HUES6 (cell line): ENCODE results near the gene SAMD11.
"Not testable (repeated sequence)": the region's sequence is repeated elsewhere in the genome, so short reads cannot be mapped to it uniquely, and the experiment has no call there.

ENCODE experiments used
- H3K27ac ChIP-seq: 2 replicates; pipeline ENCODE4 v1.7.0; 2013; ENCODE audit warnings: low read depth, mild to moderate bottlenecking, low read length, inconsistent platforms
- H3K27me3 ChIP-seq: 2 replicates; pipeline ENCODE4 v1.6.1; 2013; ENCODE audit warnings: low read length; ENCODE audit not compliant: control insufficient read depth, insufficient read depth
- H3K36me3 ChIP-seq: 2 replicates; pipeline ENCODE4 v1.6.1; 2013; ENCODE audit warnings: low read length; ENCODE audit not compliant: control insufficient read depth, insufficient read depth
- H3K4me1 ChIP-seq: 2 replicates; pipeline ENCODE4 v1.6.1; 2013; ENCODE audit warnings: low read length; ENCODE audit not compliant: control insufficient read depth, insufficient read depth
- H3K4me3 ChIP-seq: 2 replicates; pipeline ENCODE4 v1.5.1; 2013; ENCODE audit warnings: low read depth, low read length
- H3K9ac ChIP-seq: one replicate; pipeline ENCODE4 v1.6.1; 2013; ENCODE audit warnings: mild to moderate bottlenecking, low read length
- H3K9me3 ChIP-seq: 2 replicates; pipeline ENCODE4 v1.6.1; 2013; ENCODE audit warnings: low read depth, low read length; ENCODE audit not compliant: control insufficient read depth, insufficient read depth

SAMD11 gene

GRCh38 chr1:984476-984814, 60.7 kb downstream of the SAMD11 start:
- Histone ChIP-seq H3K36me3 (no peaks in the 10 kb centered on the region), H3K9me3 (no peaks in the 10 kb centered on the region), H3K9ac (no peak overlapping the region), H3K4me3 (no peak overlapping the region), H3K27ac (no peak overlapping the region), H3K27me3 (peaks cover 76% of the 10 kb centered on the region), H3K4me1 (no peaks in the 10 kb centered on the region)

- Histone ChIP-seq H3K9ac (no peak overlapping the region), H3K4me1 (no peaks in the 10 kb centered on the region), H3K36me3 (no peaks in the 10 kb centered on the region), H3K27me3 (peaks cover 74% of the 10 kb centered on the region), H3K9me3 (no peaks in the 10 kb centered on the region), H3K4me3 (no peak overlapping the region), H3K27ac (no peak overlapping the region)
Observed at GRCh38 chr1:985126-985525, 61.4 kb downstream of the SAMD11 start.

- not testable (repeated sequence) for H3K27ac ChIP-seq, H3K4me1 ChIP-seq, H3K9me3 ChIP-seq, H3K9ac ChIP-seq, H3K4me3 ChIP-seq, H3K36me3 ChIP-seq
- peaks cover 69% of the 10 kb centered on the region for H3K27me3 ChIP-seq
Observed at GRCh38 chr1:988061-988460, 64.3 kb downstream of the SAMD11 start.

GRCh38 chr1:991275-991674, 67.6 kb downstream of the SAMD11 start:
- peaks cover 75% of the 10 kb centered on the region for H3K27me3 ChIP-seq

DNA sequence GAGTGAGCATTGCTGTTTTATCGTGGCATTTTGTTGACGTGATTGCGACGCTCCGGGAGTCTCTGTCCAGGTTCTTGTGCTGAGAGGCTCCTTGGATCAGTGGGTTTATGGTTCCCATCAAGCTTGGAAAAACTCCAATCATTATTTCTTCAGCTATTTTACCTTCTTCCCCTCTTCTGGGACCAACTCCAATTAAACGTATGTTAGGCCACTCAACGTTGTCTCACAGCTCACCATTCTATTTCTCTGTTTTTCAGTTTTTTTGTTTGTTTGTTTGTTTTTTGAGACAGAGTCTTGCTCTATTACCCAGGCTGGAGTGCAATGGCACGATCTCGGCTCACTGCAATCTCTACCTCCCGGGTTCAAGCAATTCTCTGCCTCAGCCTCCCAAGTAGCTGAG, 68.2 kb downstream of the SAMD11 start:
- Histone ChIP-seq H3K9ac (no peak overlapping the region), H3K9me3 (peaks cover 9% of the 10 kb centered on the region), H3K27ac (no peak overlapping the region), H3K4me3 (no peak overlapping the region), H3K36me3 (no peaks in the 10 kb centered on the region), H3K4me1 (peaks cover 4% of the 10 kb centered on the region; the same call in 1 of the 2 replicates), H3K27me3 (peaks cover 75% of the 10 kb centered on the region)

More at GRCh38 chr1:991275-991674, 67.6 kb downstream of the SAMD11 start:
- not testable (repeated sequence) for H3K27ac ChIP-seq, H3K4me3 ChIP-seq, H3K4me1 ChIP-seq, H3K9me3 ChIP-seq, H3K9ac ChIP-seq, H3K36me3 ChIP-seq

GRCh38 chr1:992362-992761, 68.6 kb downstream of the SAMD11 start:
- H3K27ac ChIP-seq = no peak overlapping the region
- no peaks in the 10 kb centered on the region for H3K36me3 ChIP-seq
- H3K4me3 ChIP-seq = no peak overlapping the region
- H3K9me3 ChIP-seq = peaks cover 9% of the 10 kb centered on the region
- H3K4me1 ChIP-seq = peaks cover 8% of the 10 kb centered on the region; the same call in 1 of the 2 replicates
- H3K27me3 ChIP-seq = peaks cover 79% of the 10 kb centered on the region
- H3K9ac ChIP-seq = no peak overlapping the region

- peaks cover 9% of the 10 kb centered on the region for H3K9me3 ChIP-seq
- H3K36me3 ChIP-seq = no peaks in the 10 kb centered on the region
- H3K27ac ChIP-seq = no peak overlapping the region
- no peak overlapping the region for H3K9ac ChIP-seq
- peaks cover 89% of the 10 kb centered on the region for H3K27me3 ChIP-seq
- no peak overlapping the region for H3K4me3 ChIP-seq
- peaks cover 18% of the 10 kb centered on the region for H3K4me1 ChIP-seq
Observed at GRCh38 chr1:993379-993995, 69.8 kb downstream of the SAMD11 start.
